IMR-90 (cell line): Measurements from ENCODE around the gene MACIR.

Experiments used
- BHLHE40 ChIP-seq: fragments of 150-350 bp; IDR thresholded peaks from 2 replicates; pipeline ENCODE4 v1.6.1; 2016; ENCODE audit warnings: mild to moderate bottlenecking, low read depth, low read length
- CHD1 ChIP-seq: IDR thresholded peaks from 2 replicates; pipeline ENCODE4 v1.6.1; 2012; ENCODE audit warnings: low read depth, low read length, improper control_type of control experiment
- FOS ChIP-seq: fragments of 150-350 bp; IDR thresholded peaks from 2 replicates; pipeline ENCODE4 v1.6.1; 2016; ENCODE audit warnings: low read depth, low read length
- MAFK ChIP-seq: IDR thresholded peaks from 2 replicates; pipeline ENCODE4 v1.6.1; 2012; ENCODE audit warnings: low read depth, low read length, improper control_type of control experiment
- MAZ ChIP-seq: IDR thresholded peaks from 2 replicates; pipeline ENCODE4 v1.6.1; 2012; ENCODE audit warnings: low read depth, mild to moderate bottlenecking, low read length, improper control_type of control experiment, moderate library complexity, borderline replicate concordance
- MXI1 ChIP-seq: IDR thresholded peaks from 2 replicates; pipeline ENCODE4 v1.6.1; 2012; ENCODE audit warnings: low read depth, mild to moderate bottlenecking, low read length, moderate library complexity, borderline replicate concordance
- NFE2L2 ChIP-seq: fragments of 150-350 bp; IDR thresholded peaks from 2 replicates; pipeline ENCODE4 v1.6.1; 2016; ENCODE audit warnings: low read depth, mild to moderate bottlenecking, low read length
- POLR2A ChIP-seq: IDR thresholded peaks from 2 replicates; pipeline ENCODE4 v1.6.1; 2012; ENCODE audit warnings: mild to moderate bottlenecking, low read depth, low read length
- RAD21 ChIP-seq: IDR thresholded peaks from 2 replicates; pipeline ENCODE4 v1.6.1; 2012; ENCODE audit warnings: low read length, improper control_type of control experiment
- RFX5 ChIP-seq: IDR thresholded peaks from 2 replicates; pipeline ENCODE4 v1.8.0; 2012; ENCODE audit warnings: low read depth, mild to moderate bottlenecking, low read length, moderate library complexity
- SMC3 ChIP-seq: fragments of 150-350 bp; IDR thresholded peaks from 2 replicates; pipeline ENCODE4 v1.6.1; 2016; ENCODE audit warnings: low read depth, mild to moderate bottlenecking, antibody characterized with exemption, low read length, moderate library complexity
- TF ChIP-seq, protein P1 (sequence below): conservative IDR thresholded peaks from 2 replicates; pipeline ENCODE4 v1.5.1; 2012; ENCODE audit warnings: mild to moderate bottlenecking, low read depth, low read length, improper control_type of control experiment
- TF ChIP-seq, protein P2 (sequence below): fragments of 150-350 bp; IDR thresholded peaks from 2 replicates; pipeline ENCODE4 v1.6.1; 2017; ENCODE audit warnings: mild to moderate bottlenecking, antibody characterized with exemption, low read length, low read depth
- TF ChIP-seq, protein P3 (sequence below): fragments of 150-350 bp; IDR thresholded peaks from 2 replicates; pipeline ENCODE4 v1.6.1; 2016; ENCODE audit warnings: low read depth, mild to moderate bottlenecking, low read length, moderate library complexity, borderline replicate concordance

DNA sequence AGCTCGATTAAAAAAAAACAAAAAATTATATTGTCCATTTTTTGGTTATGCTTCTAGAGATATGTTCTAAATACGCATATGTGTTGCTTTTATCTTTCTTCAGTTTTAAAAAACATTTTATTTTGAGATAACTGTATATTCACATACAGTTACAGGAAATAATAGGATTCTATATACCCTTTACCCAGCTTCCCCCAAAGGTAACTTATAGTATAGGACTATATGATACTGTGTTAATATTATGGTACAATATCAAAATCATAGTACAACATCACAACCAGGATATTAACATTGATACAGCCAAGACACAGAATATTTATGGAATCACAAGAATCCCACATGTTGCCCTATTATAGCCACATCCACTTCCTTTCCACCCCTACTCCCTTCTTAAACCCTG, 9.5 kb upstream of the MACIR start:
- no peak for TF ChIP-seq BHLHE40
- TF ChIP-seq, protein P1, sequence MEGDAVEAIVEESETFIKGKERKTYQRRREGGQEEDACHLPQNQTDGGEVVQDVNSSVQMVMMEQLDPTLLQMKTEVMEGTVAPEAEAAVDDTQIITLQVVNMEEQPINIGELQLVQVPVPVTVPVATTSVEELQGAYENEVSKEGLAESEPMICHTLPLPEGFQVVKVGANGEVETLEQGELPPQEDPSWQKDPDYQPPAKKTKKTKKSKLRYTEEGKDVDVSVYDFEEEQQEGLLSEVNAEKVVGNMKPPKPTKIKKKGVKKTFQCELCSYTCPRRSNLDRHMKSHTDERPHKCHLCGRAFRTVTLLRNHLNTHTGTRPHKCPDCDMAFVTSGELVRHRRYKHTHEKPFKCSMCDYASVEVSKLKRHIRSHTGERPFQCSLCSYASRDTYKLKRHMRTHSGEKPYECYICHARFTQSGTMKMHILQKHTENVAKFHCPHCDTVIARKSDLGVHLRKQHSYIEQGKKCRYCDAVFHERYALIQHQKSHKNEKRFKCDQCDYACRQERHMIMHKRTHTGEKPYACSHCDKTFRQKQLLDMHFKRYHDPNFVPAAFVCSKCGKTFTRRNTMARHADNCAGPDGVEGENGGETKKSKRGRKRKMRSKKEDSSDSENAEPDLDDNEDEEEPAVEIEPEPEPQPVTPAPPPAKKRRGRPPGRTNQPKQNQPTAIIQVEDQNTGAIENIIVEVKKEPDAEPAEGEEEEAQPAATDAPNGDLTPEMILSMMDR, result no peak
- TF ChIP-seq MXI1, result no peak
- TF ChIP-seq POLR2A, result no peak
- TF ChIP-seq, protein P2, sequence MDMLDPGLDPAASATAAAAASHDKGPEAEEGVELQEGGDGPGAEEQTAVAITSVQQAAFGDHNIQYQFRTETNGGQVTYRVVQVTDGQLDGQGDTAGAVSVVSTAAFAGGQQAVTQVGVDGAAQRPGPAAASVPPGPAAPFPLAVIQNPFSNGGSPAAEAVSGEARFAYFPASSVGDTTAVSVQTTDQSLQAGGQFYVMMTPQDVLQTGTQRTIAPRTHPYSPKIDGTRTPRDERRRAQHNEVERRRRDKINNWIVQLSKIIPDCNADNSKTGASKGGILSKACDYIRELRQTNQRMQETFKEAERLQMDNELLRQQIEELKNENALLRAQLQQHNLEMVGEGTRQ, result no peak
- TF ChIP-seq, protein P3, sequence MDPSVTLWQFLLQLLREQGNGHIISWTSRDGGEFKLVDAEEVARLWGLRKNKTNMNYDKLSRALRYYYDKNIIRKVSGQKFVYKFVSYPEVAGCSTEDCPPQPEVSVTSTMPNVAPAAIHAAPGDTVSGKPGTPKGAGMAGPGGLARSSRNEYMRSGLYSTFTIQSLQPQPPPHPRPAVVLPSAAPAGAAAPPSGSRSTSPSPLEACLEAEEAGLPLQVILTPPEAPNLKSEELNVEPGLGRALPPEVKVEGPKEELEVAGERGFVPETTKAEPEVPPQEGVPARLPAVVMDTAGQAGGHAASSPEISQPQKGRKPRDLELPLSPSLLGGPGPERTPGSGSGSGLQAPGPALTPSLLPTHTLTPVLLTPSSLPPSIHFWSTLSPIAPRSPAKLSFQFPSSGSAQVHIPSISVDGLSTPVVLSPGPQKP, result no peak
- no peak for TF ChIP-seq SMC3
- TF ChIP-seq MAFK, result no peak
- TF ChIP-seq NFE2L2, result no peak
- TF ChIP-seq RFX5, result no peak
- no peak for TF ChIP-seq RAD21
- no peak for TF ChIP-seq CHD1
- TF ChIP-seq MAZ, result no peak
- TF ChIP-seq FOS, result no peak
